Measurements from ENCODE around the gene SCYL2.

DNA sequence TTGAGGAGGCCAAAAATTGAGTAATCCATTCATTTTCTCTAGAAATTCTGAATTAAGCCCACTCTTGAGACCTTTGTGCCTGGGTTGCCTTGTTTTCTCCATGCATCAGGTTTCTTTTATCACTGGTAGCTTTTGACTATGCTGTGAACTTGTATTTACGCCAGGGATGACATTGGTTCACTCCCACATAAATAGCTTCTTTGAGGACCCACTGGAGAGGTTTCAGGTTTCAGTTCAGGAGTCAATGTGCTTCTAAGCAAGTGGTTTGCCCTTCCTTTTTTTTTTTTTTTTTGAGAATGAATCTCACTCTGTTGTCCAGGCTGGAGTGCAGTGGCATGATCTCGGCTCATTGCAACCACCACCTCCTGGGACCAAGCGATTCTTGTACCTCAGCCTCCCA lies 79.7 kb downstream of the SCYL2 start:
- TF ChIP-seq POLR2A (IDR thresholded peaks at IDR 0.05) (no peak), CTCF (IDR thresholded peaks at IDR 0.05) (no peak)

Measured in body of pancreas (tissue), 4 donors.